Measurements from ENCODE around the gene SPDYE6.
"Not testable (repeated sequence)": the region's sequence is repeated elsewhere in the genome, so short reads cannot be mapped to it uniquely, and the experiment has no call there.

DNA sequence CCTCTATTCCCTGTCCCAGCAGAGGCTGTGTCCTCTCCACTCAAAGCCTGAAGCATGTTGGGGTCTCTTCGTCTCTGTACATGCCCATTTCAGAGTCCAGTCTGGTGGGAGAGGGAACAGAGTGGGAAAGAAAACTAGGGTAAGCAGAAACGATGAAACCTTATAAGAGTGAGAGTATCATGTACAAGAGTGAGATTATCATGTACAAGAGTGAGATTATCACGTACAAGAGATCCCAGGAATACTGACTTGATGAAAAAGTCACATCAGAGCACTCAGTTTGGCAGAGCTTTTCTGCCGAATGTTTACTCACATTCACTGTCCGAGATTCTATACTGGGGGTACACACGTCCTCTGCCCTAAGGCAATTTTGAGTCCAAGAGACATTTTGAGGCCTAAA lies at the start of gene SPDYE6:
- not testable (repeated sequence) for TF ChIP-seq ZFX (IDR thresholded peaks at IDR 0.05; ENCODE audit: borderline replicate concordance)
- TF ChIP-seq, protein P1, sequence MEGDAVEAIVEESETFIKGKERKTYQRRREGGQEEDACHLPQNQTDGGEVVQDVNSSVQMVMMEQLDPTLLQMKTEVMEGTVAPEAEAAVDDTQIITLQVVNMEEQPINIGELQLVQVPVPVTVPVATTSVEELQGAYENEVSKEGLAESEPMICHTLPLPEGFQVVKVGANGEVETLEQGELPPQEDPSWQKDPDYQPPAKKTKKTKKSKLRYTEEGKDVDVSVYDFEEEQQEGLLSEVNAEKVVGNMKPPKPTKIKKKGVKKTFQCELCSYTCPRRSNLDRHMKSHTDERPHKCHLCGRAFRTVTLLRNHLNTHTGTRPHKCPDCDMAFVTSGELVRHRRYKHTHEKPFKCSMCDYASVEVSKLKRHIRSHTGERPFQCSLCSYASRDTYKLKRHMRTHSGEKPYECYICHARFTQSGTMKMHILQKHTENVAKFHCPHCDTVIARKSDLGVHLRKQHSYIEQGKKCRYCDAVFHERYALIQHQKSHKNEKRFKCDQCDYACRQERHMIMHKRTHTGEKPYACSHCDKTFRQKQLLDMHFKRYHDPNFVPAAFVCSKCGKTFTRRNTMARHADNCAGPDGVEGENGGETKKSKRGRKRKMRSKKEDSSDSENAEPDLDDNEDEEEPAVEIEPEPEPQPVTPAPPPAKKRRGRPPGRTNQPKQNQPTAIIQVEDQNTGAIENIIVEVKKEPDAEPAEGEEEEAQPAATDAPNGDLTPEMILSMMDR (IDR thresholded peaks at IDR 0.05): not testable (repeated sequence)

Measured in 22Rv1 (cell line).